Left lung (tissue), 10 donors: ENCODE results near the gene RIMS4. TPM values are rescaled to one million over a fixed set of nuclear protein-coding genes. Genes with fewer than 3 reads are reported as not detected.
A peak's percentile ranks its signal among the peaks of the same experiment; 100 is the strongest.

ENCODE experiments used
- ATAC-seq: fragments of 200-7000 bp; cut with Tn5 transposase; one replicate; pipeline ENCODE4 v1.9.1; 2020; ENCODE audit warnings: moderate library complexity
- DNase-seq, 4 donors: peaks; one replicate each; pipeline ENCODE4 v3.0.0-alpha.2; 2013 to 2020
- H3K27ac ChIP-seq, 2 donors: fragments of 200-600 bp; sonication (generic) in 1 of 2; one replicate each; pipeline versions ENCODE4 v1.5.0 to v1.8.0; 2020 to 2021
- H3K27me3 ChIP-seq, 2 donors: fragments of 200-600 bp; sonication (generic) in 1 of 2; one replicate each; pipeline versions ENCODE4 v1.5.0 to v1.8.0; 2020 to 2021
- H3K36me3 ChIP-seq, 2 donors: fragments of 200-600 bp; sonication (generic) in 1 of 2; one replicate each; pipeline versions ENCODE4 v1.5.0 to v1.8.0; 2020 to 2021
- H3K4me1 ChIP-seq, 2 donors: fragments of 200-600 bp; one replicate each; pipeline ENCODE4 v1.8.0; 2021
- H3K4me3 ChIP-seq, 2 donors: fragments of 200-600 bp; sonication (generic) in 1 of 2; one replicate each; pipeline versions ENCODE4 v1.5.0 to v1.8.0; 2020 to 2021; ENCODE audit warnings: mild to moderate bottlenecking in 1 of 2
- H3K9me3 ChIP-seq, 2 donors: fragments of 200-600 bp; sonication (generic) in 1 of 2; one replicate each; pipeline versions ENCODE4 v1.5.0 to v1.8.0; 2020 to 2021
- CTCF ChIP-seq, 2 donors: fragments of 200-600 bp; sonication (generic) in 1 of 2; IDR thresholded peaks; one replicate each; pipeline versions ENCODE4 v1.5.0 to v1.8.0; 2021; ENCODE audit warnings: antibody characterized with exemption in 2 of 2
- intact Hi-C, 2 donors: fragments of 100-400 bp; cut with DNase I; formaldehyde crosslinking; loops; one replicate each; pipeline versions ENCODE4 v1.11.2 to v1.14.2; 2022
- polyA plus RNA-seq, 6 donors: library from polyadenylated mRNA; unstranded; fragments of 120-200 nt; gene quantifications; one replicate each; pipeline ENCODE4 v1.2.1, GENCODE V29; 2013; ENCODE audit not compliant: insufficient read length in 6 of 6
- total RNA-seq, 2 donors: library from RNA; stranded (reverse); fragmentation: NEBNext Ultra II Directional; extraction: Animal tissue kit (Norgen Biotek cat#: 25700); gene quantifications; one replicate each; pipeline ENCODE4 v1.2.1, GENCODE V29; 2021
- donor health status: DM: no; HTN: yes; CAD: no.
- donor health status: DM: no; HTN: no; CAD: no.

RIMS4 gene
- total and polyA plus RNA-seq, 8 donors = 0.47 to 6.3 (median 4.1) TPM

DNA sequence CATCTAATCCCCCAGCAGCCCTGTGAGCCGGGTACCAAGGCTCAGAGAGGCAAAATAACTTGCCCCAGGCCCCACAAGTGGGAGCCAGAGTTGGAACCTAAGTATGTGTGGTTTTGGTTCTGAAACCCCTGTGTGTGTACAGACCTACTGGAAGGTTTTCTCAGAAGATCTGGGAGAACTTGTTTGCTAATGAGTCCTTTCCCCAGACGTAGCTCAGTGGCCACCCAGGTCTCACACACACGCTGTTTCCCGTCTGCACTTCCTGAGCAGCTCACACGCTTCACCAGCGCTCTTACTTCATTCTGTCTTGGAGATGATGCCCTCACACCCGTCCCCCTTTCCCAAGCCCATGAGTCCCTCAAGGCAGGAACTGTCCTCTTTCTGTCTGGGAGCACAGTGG, 87.0 kb downstream of the RIMS4 start:
- Histone ChIP-seq H3K27me3 (peaks cover 0 to 4% of the 10 kb centered on the region in 2 donors), H3K36me3 (no peaks in the 10 kb centered on the region), H3K4me1 (peaks cover 5 to 6% of the 10 kb centered on the region in 2 donors), H3K9me3 (no peaks in the 10 kb centered on the region), H3K27ac (no peak overlapping the region), H3K4me3 (no peak overlapping the region)
- ATAC-seq (no peak), DNase-seq (no peak)
- intact Hi-C loops = no loop called here
- TF ChIP-seq CTCF (IDR thresholded peaks at IDR 0.05) = no peak

GRCh38 chr20:44722990-44723389, 87.4 kb downstream of the RIMS4 start:
- peaks cover 5 to 6% of the 10 kb centered on the region in 2 donors for H3K4me1 ChIP-seq
- intact Hi-C loops = no loop called here
- no peak overlapping the region for H3K27ac ChIP-seq
- no peak overlapping the region for H3K4me3 ChIP-seq
- no peak for TF ChIP-seq CTCF (IDR thresholded peaks at IDR 0.05)
- ATAC-seq (no peak), DNase-seq (no peak)
- no peaks in the 10 kb centered on the region for H3K36me3 ChIP-seq
- H3K27me3 ChIP-seq = peaks cover 0 to 4% of the 10 kb centered on the region in 2 donors
- H3K9me3 ChIP-seq = no peaks in the 10 kb centered on the region

DNA sequence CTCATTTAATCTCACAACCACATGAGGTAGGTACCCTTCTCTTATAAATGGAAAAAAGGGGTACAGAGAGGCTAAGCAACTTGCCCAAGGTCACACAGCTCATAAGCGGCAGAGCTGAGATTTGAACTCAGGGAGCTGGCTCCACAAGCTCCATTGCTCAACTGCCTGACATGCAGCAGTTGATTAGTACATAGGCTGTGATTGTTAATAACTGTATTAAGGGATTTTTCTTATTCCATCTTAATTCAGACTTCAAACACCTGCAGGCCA, 88.6 kb downstream of the RIMS4 start:
- TF ChIP-seq CTCF (IDR thresholded peaks at IDR 0.05) = no peak
- no peak overlapping the region for H3K4me3 ChIP-seq
- no peaks in the 10 kb centered on the region for H3K9me3 ChIP-seq
- no peaks in the 10 kb centered on the region for H3K36me3 ChIP-seq
- H3K27ac ChIP-seq = peak overlapping the region in 1 of 2 donors; percentile 69
- intact Hi-C loops = no loop called here
- H3K27me3 ChIP-seq = peaks cover 0 to 4% of the 10 kb centered on the region in 2 donors
- peaks cover 5 to 6% of the 10 kb centered on the region in 2 donors for H3K4me1 ChIP-seq
- DNase-seq = no peak
- ATAC-seq = no peak

DNA sequence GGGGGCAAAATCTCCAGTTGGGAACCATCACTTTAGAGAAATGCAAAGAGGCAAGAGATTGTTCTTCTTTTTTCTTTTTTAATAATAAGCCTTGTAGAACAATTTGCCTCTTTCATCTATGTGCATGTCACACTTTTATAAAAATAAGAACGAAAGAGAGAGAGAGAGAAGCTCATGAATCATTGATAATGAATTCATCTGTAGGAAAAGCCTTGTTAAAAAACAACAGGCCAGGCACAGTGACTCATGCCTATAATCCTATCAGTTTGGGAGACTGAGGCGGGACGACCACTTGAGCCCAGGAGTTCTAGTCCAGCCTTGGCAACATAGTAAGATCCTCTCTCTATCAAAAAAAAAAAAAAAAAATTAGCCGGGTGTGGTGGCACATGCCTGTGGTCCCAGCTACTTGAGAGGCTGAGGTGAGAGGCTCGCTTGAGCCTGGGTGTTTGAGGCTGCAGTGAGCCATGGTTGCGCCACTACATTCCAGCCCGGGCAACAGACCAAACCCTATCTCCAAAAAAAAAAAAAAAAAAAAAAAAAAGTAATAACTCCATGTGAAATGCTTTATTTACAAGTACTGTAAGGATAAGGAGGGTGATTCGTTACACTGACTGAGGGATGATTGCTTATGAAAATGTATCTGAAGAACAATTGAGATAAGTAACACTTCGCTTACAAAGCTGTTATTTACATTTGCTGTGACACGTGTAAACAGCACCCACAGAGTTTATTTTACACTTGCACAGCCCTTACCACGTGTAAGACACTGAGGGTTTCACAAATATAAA, 89.2 kb downstream of the RIMS4 start:
- TF ChIP-seq CTCF (IDR thresholded peaks at IDR 0.05) = no peak
- Histone ChIP-seq H3K9me3 (no peaks in the 10 kb centered on the region), H3K27me3 (peaks cover 0 to 4% of the 10 kb centered on the region in 2 donors), H3K4me1 (peaks cover 5 to 6% of the 10 kb centered on the region in 2 donors), H3K27ac (peak overlapping the region; percentile 45 to 69), H3K4me3 (no peak overlapping the region), H3K36me3 (no peaks in the 10 kb centered on the region)
- peak in 3 of 4 donors; percentile 58 to 78 (median 72) for DNase-seq
- intact Hi-C loops = no loop called here
- peak; percentile 88 for ATAC-seq

DNA sequence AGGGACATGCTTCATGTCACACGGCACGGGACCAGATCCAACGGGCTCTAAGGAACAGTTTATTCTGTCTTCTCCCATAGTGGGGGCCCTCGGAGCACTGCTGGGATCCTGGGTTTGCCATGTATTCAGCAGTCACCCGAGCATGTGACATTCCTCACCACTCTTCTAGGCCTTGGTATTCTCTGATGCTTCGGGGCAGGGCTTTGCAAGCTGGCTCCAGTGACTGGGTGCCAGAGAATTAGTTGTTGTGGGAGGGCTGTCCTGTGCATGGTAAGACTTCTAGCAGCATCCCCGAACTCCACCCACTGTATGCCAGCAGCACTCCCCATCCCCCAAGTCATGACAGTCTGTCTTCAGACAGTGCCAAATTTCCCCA, 89.7 kb downstream of the RIMS4 start:
- H3K27ac ChIP-seq = peak overlapping the region; percentile 36 to 45
- H3K4me3 ChIP-seq = no peak overlapping the region
- ATAC-seq (peak; percentile 32), DNase-seq (no peak)
- no peak for TF ChIP-seq CTCF (IDR thresholded peaks at IDR 0.05)
- intact Hi-C loops = no loop called here
- no peaks in the 10 kb centered on the region for H3K9me3 ChIP-seq
- peaks cover 0 to 4% of the 10 kb centered on the region in 2 donors for H3K27me3 ChIP-seq
- peaks cover 5 to 6% of the 10 kb centered on the region in 2 donors for H3K4me1 ChIP-seq
- no peaks in the 10 kb centered on the region for H3K36me3 ChIP-seq
